ENCODE results near the gene LRIG2.

DNA sequence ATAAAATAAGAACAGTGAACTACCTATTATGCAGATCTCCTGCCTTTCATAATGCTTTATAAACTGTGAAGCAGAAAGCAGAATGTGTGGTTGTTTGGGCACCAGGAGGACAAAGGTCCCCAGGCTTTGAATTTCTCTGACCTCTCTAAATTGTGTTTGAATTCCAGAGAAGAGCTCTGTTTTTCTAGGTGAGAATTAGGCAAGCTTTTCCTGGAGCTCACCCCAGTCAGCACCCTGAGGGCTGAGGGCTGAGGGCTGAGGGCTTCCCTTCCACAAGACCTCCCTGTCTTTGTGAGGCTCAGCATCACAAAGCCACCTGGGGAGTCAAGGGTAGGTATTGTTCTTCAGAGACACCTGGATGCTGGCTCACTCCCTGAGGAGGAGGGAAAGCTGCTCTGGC, 45.5 kb upstream of the LRIG2 start:
- TF ChIP-seq POLR2A (IDR thresholded peaks at IDR 0.05) = no peak
- TF ChIP-seq, protein P1, sequence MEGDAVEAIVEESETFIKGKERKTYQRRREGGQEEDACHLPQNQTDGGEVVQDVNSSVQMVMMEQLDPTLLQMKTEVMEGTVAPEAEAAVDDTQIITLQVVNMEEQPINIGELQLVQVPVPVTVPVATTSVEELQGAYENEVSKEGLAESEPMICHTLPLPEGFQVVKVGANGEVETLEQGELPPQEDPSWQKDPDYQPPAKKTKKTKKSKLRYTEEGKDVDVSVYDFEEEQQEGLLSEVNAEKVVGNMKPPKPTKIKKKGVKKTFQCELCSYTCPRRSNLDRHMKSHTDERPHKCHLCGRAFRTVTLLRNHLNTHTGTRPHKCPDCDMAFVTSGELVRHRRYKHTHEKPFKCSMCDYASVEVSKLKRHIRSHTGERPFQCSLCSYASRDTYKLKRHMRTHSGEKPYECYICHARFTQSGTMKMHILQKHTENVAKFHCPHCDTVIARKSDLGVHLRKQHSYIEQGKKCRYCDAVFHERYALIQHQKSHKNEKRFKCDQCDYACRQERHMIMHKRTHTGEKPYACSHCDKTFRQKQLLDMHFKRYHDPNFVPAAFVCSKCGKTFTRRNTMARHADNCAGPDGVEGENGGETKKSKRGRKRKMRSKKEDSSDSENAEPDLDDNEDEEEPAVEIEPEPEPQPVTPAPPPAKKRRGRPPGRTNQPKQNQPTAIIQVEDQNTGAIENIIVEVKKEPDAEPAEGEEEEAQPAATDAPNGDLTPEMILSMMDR (IDR thresholded peaks at IDR 0.05) = no peak

Measured in testis (tissue), 2 donors.